ENCODE data around the gene UCK2.
A peak's percentile ranks its signal among the peaks of the same experiment; 100 is the strongest.
"Not testable (repeated sequence)": the region's sequence is repeated elsewhere in the genome, so short reads cannot be mapped to it uniquely, and the experiment has no call there.

Gene UCK2

GRCh38 chr1:165827268-165828102, at the start of gene UCK2:
UCK2 (plus strand) TSS chr1:165827614; CDS start chr1:165827834, 220 bp downstream.
- peak; percentile 68 for DNase-seq

GRCh38 chr1:165778197-165778596, 49.2 kb upstream of the UCK2 start:
- DNase-seq, result not testable (repeated sequence)

DNA sequence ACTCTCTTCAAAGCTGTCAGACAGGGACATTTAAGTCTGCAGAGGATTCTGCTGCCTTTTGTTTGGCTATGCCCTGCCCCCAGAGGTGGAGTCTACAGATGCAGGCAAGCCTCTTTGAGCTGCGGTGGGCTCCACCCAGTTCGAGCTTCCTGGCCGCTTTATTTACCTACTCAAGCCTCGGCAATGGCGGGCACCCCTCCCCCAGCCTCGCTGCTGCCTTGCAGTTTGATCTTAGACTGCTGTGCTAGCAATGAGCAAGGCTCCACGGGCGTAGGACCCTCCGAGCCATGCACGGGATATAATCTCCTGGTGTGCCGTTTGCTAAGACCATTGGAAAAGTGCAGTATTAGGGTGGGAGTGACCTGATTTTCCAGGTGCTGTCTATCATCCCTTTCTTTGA, 43.9 kb upstream of the UCK2 start:
- not testable (repeated sequence) for DNase-seq

- no peak for DNase-seq
These were observed 39.7 kb upstream of the UCK2 start for GRCh38 chr1:165787741-165788140.

DNA sequence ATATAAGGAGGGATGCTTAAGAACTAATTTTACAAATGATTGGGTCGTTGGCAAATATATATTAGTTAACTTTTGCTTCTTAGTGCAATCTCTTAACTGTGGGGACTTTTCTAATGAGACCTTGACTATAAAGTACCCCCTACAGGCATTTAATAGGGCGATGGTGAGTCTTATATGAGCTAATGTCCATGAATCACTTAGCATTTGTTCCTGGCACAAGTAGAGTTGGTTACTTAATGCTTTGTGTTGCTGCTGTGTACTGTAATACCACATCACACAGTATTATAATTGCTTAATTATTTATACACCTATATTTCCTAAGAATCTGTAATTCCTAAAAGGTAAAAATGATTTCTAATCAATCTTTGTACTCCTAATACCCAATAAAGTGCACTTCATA, 33.5 kb upstream of the UCK2 start:
- no peak for DNase-seq

GRCh38 chr1:165795894-165796293, 31.5 kb upstream of the UCK2 start:
- DNase-seq, result no peak

DNA sequence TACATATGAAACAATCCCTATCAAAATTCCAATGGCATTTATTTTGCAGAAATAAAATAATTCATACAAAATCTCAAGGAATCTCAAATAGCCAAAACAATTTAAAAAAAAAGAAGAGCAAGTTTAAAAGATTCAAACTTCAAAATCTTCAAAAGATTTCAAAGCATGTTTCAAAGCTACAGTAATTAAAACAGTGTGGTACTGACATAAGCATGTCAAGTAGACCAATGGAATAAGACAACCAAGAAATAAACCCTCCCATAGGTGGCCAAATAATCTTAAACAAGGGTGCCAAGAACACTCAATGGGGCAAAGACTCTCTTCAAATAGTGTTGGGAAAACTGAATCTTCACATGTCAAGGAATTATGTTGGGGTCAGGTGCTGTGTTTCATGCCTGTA, 28.0 kb upstream of the UCK2 start:
- no peak for DNase-seq

- not testable (repeated sequence) for DNase-seq
These were observed 22.9 kb upstream of the UCK2 start for GRCh38 chr1:165804513-165804912.

DNA sequence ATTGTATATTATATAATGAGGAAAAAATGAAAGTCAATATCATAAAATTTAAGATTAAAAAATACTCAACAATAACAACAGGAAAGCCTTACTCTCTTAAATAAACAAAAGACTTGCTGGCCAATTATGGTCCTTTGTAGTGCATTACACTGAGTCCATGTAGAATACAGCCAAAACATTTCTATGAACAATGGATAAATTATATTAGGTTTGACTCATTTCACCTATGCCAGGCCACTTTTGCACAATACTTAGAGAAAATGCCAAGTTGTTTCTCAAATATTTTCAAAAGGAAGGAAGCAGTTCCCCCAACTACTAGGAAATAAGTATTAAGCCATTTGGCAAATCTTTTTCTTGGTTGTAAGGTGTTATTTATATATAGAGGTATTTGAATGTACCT, 19.8 kb upstream of the UCK2 start:
- DNase-seq, result no peak

GRCh38 chr1:165815725-165816124, 11.7 kb upstream of the UCK2 start:
- DNase-seq, result no peak

DNA sequence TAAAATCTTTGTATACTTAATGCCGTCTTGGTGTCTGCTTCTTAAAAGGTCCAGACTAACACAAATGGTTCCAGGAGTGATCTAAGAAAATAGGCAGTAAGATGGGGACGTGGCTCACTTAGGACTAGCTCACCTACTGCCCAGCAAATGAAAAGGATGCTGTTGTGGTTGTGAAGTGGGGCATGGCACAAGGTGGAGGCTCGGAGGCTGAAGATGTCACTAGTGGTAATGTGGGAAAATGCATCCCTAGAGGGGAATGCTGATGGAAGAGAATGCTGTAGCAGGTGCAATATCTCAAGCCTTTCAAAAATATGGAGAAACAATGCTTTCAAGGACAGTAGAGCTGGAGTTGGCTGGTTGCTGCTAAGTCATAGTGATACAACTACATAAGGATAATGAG, 11.3 kb upstream of the UCK2 start:
- no peak for DNase-seq

DNA sequence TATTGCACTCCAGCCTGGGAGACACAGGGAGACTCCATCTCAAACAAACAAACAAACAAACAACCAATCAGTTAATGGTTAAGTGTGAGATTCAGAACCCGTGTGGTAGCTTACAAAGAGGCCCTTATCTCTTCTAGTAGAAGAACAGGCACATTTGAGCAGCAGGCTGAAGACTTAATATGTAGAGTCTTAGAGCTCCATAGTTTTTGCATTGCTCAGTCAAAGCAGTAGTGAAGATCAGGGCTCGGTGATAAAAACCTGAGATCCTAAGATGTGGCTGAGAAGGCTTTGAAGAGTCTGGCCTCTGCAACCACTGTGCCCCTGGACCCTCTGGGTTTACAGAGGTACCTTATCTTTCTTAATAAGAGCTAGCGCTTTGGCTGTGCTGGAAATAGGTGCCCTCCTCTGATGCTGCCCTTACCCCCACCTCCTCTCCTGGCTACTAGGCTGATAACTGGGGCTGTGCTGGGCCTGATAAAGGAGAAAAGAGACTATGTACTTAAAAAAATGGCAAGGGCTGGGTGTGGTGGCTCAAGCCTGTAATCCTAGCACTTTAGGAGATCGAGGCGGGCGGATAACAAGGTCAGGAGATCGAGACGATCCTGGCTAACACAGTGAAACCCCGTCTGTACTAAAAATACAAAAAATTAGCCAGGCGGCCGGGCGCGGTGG, 10.5 kb upstream of the UCK2 start:
- DNase-seq, result no peak

GRCh38 chr1:165823552-165824268, 3.7 kb upstream of the UCK2 start:
- no peak for DNase-seq

- DNase-seq, result no peak
These were observed 3.2 kb upstream of the UCK2 start for GRCh38 chr1:165824269-165824643.

DNA sequence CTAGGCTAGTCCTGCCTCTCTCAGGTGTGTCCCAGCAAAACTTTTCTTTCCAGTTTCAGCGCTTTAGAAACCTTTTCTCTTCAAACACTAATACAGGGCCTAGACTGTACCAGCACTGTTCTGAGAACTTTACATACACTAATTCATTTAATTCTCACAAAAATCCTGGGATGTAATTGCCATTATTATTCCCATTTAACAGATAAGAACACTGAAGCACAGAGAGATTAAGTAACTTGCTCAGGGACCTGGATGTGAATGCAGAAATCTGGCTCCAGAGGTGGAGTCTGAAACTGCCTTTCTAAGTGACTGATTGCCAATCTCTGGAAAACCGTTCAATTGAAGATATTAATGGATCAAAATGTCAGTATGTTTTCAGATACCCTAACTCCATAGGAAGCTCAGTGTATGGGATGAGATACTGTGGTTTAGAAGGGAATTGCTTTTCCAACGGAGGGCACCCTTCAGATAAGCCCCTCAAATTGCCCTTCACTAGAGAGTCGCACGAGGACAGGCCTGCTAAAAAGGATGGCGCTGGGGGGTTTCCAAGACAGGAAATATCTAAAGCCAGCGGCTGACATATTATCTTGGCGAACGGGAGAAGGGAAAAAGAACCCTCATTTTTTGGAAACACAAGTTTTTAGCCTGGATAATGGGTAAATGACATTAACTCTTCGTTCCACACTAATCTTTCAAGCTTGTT, 698 bp upstream of the UCK2 start:
- DNase-seq, result no peak

DNA sequence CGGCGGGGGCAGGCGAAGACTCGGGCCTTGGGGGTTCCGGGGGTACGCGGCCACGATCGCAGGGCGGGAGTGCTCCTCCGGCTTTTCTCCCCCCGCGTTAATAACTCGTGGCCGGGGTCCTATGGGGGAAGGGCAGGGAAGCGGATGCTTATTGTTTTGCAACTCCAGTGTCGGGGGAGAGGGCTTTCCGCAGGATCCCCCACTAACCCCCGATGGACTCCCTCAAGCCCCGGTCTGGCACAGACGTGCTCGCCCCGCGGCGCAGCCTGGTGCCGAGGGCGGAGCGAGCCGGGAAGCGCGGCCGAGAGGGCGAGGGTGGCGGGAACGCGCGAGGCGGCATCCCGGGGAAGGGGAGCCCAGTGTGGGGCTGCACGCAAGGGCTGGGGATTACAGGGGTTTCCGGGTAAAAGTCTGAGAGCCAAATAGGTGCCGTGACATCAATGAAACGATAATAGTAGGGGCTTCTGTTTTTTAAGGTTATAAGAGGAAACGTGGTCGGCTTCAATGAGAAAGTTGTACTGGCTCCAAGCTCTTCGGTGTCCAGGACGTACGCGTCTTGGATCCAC, 772 bp downstream of the UCK2 start:
- DNase-seq, result peak; percentile 50

DNA sequence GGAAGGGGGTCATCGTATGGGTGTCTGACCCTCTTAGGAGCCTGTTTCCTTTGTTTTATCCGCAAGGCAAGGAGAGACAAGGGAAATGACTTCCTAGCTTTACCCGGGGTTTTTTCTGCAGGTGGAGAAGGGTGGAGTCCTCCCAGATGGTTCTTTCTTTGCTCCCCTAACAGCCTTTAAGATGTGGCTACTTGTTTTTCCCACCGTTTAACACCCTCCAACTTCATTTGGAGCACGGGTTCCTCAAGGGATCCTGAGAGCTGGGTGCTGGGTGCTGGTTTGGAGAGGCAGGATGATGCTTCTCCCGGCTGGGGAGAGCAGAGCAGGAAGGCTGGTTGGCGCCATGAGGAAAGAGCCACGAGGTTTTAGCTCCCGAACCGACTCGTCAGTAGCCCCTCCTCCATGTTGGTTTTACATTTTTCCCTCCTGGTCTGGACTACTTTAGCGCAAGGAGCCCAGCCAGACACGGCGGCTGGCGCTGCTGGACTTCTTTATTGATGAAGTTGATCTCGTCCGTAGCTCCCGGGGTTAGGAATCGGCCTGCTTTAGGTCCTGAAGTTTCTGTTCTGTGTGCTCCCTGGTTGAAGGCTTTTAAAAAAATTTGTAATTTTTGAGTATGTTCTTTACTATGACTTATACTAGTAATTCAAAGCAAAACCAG, 1.4 kb downstream of the UCK2 start:
- no peak for DNase-seq

- DNase-seq, result no peak
These were observed 2.5 kb downstream of the UCK2 start for GRCh38 chr1:165829888-165830287.

GRCh38 chr1:165831146-165831545, 3.7 kb downstream of the UCK2 start:
- no peak for DNase-seq

- DNase-seq, result no peak
These were observed 5.5 kb downstream of the UCK2 start for GRCh38 chr1:165832902-165833301.

GRCh38 chr1:165833358-165833757, 5.9 kb downstream of the UCK2 start:
- DNase-seq, result no peak

DNA sequence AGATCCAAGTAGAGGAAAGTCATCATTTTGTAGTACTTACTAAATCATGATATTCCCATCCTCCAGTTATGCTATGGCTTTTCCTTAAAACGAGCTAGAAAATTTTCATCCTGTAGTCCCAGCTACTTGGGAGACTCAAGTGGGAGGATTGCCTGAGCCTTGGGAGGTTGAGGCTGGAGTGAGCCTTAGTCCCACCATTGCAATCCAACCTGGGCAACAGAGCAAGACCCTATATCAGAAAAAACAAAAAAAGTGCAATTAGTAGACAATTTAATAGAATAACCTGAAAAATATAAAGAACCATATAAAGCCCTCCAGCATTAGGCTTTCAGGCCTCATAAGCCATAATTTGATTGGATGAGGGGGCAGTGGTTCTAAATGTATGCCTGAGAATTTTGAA, 6.8 kb downstream of the UCK2 start:
- DNase-seq, result no peak

Measured in stimulated activated CD4-positive, alpha-beta T cell treated with anti-CD3 and anti-CD28 coated beads, Interleukin-12 subunit alpha, Interleukin-12 subunit beta, amount 100 ng/mL, for 4 hours (primary cell).